Erythroblast (primary cell): Measurements from ENCODE around the gene CPED1.

Experiments
- GATA1 ChIP-seq: IDR thresholded peaks from 2 replicates; pipeline ENCODE4 v1.6.1; 2011; ENCODE audit warnings: low read depth, mild to moderate bottlenecking, control low read depth, low read length, moderate library complexity
- POLR2A ChIP-seq: IDR thresholded peaks from 2 replicates; pipeline ENCODE4 v1.6.1; 2011; ENCODE audit warnings: mild to moderate bottlenecking, low read length

- no peak for TF ChIP-seq POLR2A
- TF ChIP-seq GATA1: no peak
These were observed 46.7 kb upstream of the CPED1 start for GRCh38 chr7:120941856-120942255.
